DND-41 (cell line): ENCODE results near the gene TMEM181.

Experiments used
- EZH2 ChIP-seq: IDR thresholded peaks from 3 replicates; pipeline ENCODE4 v1.6.1; 2012; ENCODE audit warnings: borderline replicate concordance, low read depth, mild to moderate bottlenecking, moderate library complexity, low read length, inconsistent platforms; ENCODE audit not compliant: severe bottlenecking
- TF ChIP-seq, protein P1 (sequence below): IDR thresholded peaks from 2 replicates; pipeline ENCODE4 v1.5.1; 2012; ENCODE audit warnings: borderline replicate concordance, low read length, moderate library complexity, mild to moderate bottlenecking; ENCODE audit not compliant: poor library complexity, severe bottlenecking; ENCODE audit errors: extremely low read depth

DNA sequence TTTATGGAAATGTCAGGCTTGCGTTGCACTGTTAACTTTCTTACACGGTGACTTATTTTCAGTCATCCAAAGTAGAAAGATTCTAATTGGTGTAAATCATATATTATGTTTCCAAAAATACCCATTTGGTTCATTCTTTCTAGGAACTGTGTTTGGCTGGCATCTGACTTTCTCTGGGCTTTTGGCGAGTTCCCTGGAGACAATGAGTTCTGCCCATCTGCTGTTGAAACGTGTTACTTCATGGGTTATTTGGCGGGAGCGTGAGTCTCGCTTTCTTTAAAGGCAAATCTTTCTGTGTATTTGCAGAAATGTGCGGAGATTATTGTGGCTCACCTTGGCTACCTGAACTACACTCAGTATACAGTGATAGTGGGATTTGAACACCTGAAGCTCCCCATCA is 29.5 kb downstream of the TMEM181 start:
- no peak for TF ChIP-seq EZH2
- TF ChIP-seq, protein P1, sequence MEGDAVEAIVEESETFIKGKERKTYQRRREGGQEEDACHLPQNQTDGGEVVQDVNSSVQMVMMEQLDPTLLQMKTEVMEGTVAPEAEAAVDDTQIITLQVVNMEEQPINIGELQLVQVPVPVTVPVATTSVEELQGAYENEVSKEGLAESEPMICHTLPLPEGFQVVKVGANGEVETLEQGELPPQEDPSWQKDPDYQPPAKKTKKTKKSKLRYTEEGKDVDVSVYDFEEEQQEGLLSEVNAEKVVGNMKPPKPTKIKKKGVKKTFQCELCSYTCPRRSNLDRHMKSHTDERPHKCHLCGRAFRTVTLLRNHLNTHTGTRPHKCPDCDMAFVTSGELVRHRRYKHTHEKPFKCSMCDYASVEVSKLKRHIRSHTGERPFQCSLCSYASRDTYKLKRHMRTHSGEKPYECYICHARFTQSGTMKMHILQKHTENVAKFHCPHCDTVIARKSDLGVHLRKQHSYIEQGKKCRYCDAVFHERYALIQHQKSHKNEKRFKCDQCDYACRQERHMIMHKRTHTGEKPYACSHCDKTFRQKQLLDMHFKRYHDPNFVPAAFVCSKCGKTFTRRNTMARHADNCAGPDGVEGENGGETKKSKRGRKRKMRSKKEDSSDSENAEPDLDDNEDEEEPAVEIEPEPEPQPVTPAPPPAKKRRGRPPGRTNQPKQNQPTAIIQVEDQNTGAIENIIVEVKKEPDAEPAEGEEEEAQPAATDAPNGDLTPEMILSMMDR: no peak
